ENCODE data around the gene GNMT. TPM values are rescaled to one million over a fixed set of nuclear protein-coding genes. Genes with fewer than 3 reads are reported as not detected.

GNMT gene
- total and polyA plus RNA-seq, 7 experiments from 2014 or later = 0.95 to 2.6 (median 1.1) TPM; not detected in 2

DNA sequence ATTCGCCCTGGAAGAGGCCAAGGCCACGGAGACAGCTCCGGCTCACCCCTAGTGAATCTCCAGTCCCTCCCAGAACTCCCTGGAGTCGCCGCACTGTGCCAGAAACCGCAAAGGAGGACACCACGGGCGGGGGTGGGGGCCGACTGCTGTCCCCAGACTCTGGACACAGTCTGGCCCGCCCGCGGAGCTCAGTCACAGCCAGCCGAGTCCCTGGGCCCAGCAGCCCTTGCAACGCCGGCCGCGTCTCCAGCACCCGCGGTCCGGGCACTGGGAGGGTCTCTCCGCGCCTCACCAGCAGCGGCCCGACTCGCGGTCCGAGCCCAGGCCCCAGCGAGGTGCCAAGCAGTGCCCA, 17.9 kb downstream of the GNMT start:
- Mint-ChIP-seq H3K36me3 (peaks cover 0 to 18% (median 5%) of the 10 kb centered on the region in 5 donors), H3K27me3 (no peaks in the 10 kb centered on the region), H3K4me1 (peaks cover 14 to 56% (median 45%) of the 10 kb centered on the region in 7 donors), H3K9me3 (no peaks in the 10 kb centered on the region), H3K4me3 (peak overlapping the region; percentile 77 to 94 (median 85)), H3K27ac (peak overlapping the region; percentile 75 to 92 (median 87))
- CTCF ChIA-PET = interaction anchor here (1.4 kb wide), 1 partner anchor 165 kb away, joined by 3 read pairs; no protein-coding TSS in a partner anchor
- H3K27me3 ChIP-seq (ENCODE audit: control insufficient read depth in 2 of 2, insufficient read depth in 2 of 2, low read length in 2 of 2) = no peaks in the 10 kb centered on the region
- POLR2A ChIA-PET = interaction anchor here (0.6 to 4.7 kb wide), 21 partner anchors 10 to 538 kb away, joined by 3 to 94 read pairs (median 8); partner anchors contain the start of genes BICRAL, CNPY3, CUL7 and GNMT
- DNase-seq = peak in 4 of 9 donors; percentile 13 to 33 (median 14)
- H3K36me3 ChIP-seq (ENCODE audit: control insufficient read depth in 2 of 3, insufficient read depth in 3 of 3, low read length in 3 of 3) = peaks cover 0 to 7% (median 0%) of the 10 kb centered on the region in 3 experiments
- peaks cover 27 to 30% of the 10 kb centered on the region in 2 donors for H3K4me1 ChIP-seq (ENCODE audit: control insufficient read depth in 2 of 2, insufficient read depth in 2 of 2, low read length in 2 of 2)
- H3K4me3 ChIP-seq (ENCODE audit: low read length) = peak overlapping the region; percentile 90
- intact Hi-C loops (cut with micrococcal nuclease) = loop anchor here (2.0 to 10.0 kb wide), 3 partner anchors 86 to 232 kb away; partner anchors contain the start of genes BICRAL (in 1 of the 2) and TBCC (in 1 of the 2)
- ATAC-seq = no peak
- H3K9me3 ChIP-seq (ENCODE audit: control insufficient read depth in 2 of 3, low read length in 3 of 3) = no peaks in the 10 kb centered on the region
- peak overlapping the region; percentile 85 for H3K27ac ChIP-seq (ENCODE audit: low read depth, low read length)

DNA sequence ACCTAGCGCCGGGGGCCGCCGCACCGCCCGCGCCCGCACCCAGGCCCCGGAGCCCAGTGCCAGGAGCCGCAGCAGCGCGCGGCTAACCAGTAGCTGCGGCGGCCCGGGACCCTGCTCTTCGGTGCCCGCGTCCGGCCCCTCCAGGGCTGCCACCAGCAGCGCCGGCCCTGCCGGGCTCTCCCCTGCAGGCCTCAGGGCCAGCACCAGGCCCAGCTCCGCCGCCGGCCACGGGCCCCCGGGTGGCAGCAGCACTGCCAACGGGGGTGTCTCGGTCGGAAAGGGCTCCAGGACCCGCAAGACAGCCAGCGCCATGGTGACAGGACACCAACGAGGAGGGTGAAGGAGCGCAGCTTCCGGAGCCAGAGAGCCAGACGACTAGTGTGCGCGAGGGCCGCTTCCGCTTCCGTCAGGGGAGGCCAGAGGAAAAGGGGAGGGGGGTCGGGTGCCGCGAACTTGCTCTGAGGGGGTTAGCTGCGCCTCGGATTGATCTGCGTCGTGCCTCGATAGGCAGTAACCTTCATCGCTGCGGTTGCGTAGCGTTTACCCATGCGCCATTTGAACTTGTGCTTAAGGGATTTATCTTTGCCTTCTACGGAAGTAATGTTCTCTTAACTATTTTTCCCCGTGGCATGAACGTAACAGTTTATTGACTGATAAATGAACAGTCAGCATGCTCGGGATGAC, 18.4 kb downstream of the GNMT start, which contains the start of gene PEX6:
PEX6 (minus strand) TSS at position 343 of the 684 bp plus-strand sequence; CDS start at position 312, 31 bp downstream.
- peak within 1 kb of the TSS; percentile 85 for H3K27ac ChIP-seq (ENCODE audit: low read depth, low read length)
- Mint-ChIP-seq H3K36me3 (peaks cover 0 to 13% (median 4%) of the 10 kb centered on the region in 5 donors), H3K4me1 (peaks cover 19 to 61% (median 47%) of the 10 kb centered on the region in 7 donors), H3K27me3 (no peaks in the 10 kb centered on the region), H3K4me3 (peak within 1 kb of the TSS; percentile 91 to 99 (median 94)), H3K9me3 (no peaks in the 10 kb centered on the region), H3K27ac (peak within 1 kb of the TSS; percentile 92 to 99 (median 98))
- ChIA-PET POLR2A (interaction anchor here (0.6 to 4.7 kb wide), 23 partner anchors 9 to 1110 kb away, joined by 3 to 94 read pairs (median 8); partner anchors contain the start of genes BICRAL, CNPY3, CUL7 and GNMT), CTCF (interaction anchor here (0.9 to 1.4 kb wide), 2 partner anchors 50 to 165 kb away, joined by 3 to 4 read pairs; partner anchors contain the start of gene CNPY3)
- peaks cover 30 to 32% of the 10 kb centered on the region in 2 donors for H3K4me1 ChIP-seq (ENCODE audit: control insufficient read depth in 2 of 2, insufficient read depth in 2 of 2, low read length in 2 of 2)
- ATAC-seq (peak; percentile 97), DNase-seq (peak; percentile 77 to 98 (median 93))
- intact Hi-C loops (cut with micrococcal nuclease) = loop anchor here (1.0 to 10.0 kb wide), 13 partner anchors 34 to 1058 kb away; partner anchors contain the start of genes CNPY3 (in 2 of the 2), CUL7 (in 2 of the 2), MEA1 (in 2 of the 2) and SRF (in 2 of the 2)
- peaks cover 0 to 2% (median 0%) of the 10 kb centered on the region in 3 experiments for H3K36me3 ChIP-seq (ENCODE audit: control insufficient read depth in 2 of 3, insufficient read depth in 3 of 3, low read length in 3 of 3)
- H3K9me3 ChIP-seq (ENCODE audit: control insufficient read depth in 2 of 3, low read length in 3 of 3) = no peaks in the 10 kb centered on the region
- peak within 1 kb of the TSS; percentile 90 for H3K4me3 ChIP-seq (ENCODE audit: low read length)
- no peaks in the 10 kb centered on the region for H3K27me3 ChIP-seq (ENCODE audit: control insufficient read depth in 2 of 2, insufficient read depth in 2 of 2, low read length in 2 of 2)

DNA sequence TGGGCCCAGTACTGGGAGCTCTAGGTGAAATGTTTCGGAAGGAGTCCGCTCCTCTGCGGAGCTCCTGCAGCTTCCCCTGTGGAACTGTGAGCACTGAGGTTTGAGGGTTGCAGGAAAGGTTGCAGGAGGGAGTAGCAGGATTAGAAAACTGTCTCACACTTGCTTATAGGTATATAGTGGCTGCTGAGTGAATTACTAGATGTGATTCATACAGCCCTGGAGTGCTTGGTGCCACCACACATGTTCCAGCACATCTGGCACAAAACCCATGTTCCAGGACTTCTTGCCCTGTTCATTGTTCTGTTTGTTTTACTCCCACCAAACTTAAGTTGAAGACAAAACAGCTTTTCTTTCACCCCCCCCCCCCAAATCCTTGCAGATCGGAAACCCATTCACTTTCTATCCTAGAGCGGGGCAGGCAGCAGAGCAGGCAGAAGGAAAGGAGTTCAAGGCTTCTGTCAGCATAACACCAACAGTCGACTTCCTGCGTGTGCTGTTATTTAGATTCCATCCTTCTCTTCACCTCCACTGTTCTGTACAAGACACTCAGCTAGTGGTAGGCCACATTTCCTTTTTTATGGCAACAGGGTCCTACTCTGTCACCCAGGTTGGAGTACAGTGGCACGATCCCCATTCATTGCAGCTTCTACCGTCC, 19.1 kb downstream of the GNMT start:
- Histone ChIP-seq H3K27ac (ENCODE audit: low read depth, low read length) (peak overlapping the region; percentile 85), H3K4me3 (ENCODE audit: low read length) (peak overlapping the region; percentile 90), H3K4me1 (ENCODE audit: control insufficient read depth in 2 of 2, insufficient read depth in 2 of 2, low read length in 2 of 2) (peaks cover 30 to 33% of the 10 kb centered on the region in 2 donors), H3K27me3 (ENCODE audit: control insufficient read depth in 2 of 2, insufficient read depth in 2 of 2, low read length in 2 of 2) (no peaks in the 10 kb centered on the region), H3K36me3 (ENCODE audit: control insufficient read depth in 2 of 3, insufficient read depth in 3 of 3, low read length in 3 of 3) (peaks cover 0 to 2% (median 0%) of the 10 kb centered on the region in 3 experiments), H3K9me3 (ENCODE audit: control insufficient read depth in 2 of 3, low read length in 3 of 3) (no peaks in the 10 kb centered on the region)
- Mint-ChIP-seq H3K4me3 (peak overlapping the region; percentile 91 to 99 (median 94)), H3K9me3 (no peaks in the 10 kb centered on the region), H3K27me3 (no peaks in the 10 kb centered on the region), H3K4me1 (peaks cover 20 to 66% (median 50%) of the 10 kb centered on the region in 7 donors), H3K27ac (peak overlapping the region; percentile 92 to 99 (median 98)), H3K36me3 (peaks cover 0 to 12% (median 4%) of the 10 kb centered on the region in 5 donors)
- intact Hi-C loops (cut with micrococcal nuclease) = loop anchor here (1.0 to 10.0 kb wide), 14 partner anchors 34 to 1058 kb away; partner anchors contain the start of genes CNPY3 (in 2 of the 2), CUL7 (in 2 of the 2), MEA1 (in 2 of the 2) and SRF (in 2 of the 2)
- POLR2A ChIA-PET = interaction anchor here (0.6 to 4.7 kb wide), 23 partner anchors 9 to 1110 kb away, joined by 3 to 94 read pairs (median 8); partner anchors contain the start of genes CNPY3, CUL7, GNMT and KLC4
- DNase-seq = peak in 2 of 9 donors; percentile 17 to 35
- CTCF ChIA-PET = interaction anchor here (0.9 to 1.4 kb wide), 2 partner anchors 51 to 164 kb away, joined by 3 to 4 read pairs; partner anchors contain the start of gene CNPY3
- no peak for ATAC-seq

DNA sequence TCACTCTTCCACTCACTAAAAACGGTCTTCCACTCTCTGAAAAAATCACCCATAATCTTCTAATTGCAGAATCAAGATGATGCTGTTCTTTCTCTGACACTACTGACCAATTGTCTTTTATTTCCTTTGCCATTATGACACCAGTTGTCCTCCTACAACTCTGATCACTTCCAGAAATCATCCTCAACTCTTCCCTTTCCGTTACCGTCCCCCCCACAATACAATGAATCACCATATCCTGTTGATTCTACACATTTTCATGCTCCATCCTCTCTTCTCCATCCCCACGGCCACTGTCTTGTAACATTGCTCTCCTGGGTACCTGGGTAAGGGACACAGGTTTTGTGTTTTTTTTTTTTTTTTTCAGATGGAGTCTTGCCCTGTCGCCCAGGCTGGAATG, 21.3 kb downstream of the GNMT start:
- POLR2A ChIA-PET = interaction anchor here (4.7 kb wide), 1 partner anchor 32 kb away, joined by 70 read pairs; the partner anchor contains the start of genes KLHDC3 and MEA1
- peaks cover 35 to 70% (median 60%) of the 10 kb centered on the region in 7 donors for H3K4me1 Mint-ChIP-seq
- Histone ChIP-seq H3K4me3 (ENCODE audit: low read length) (no peak overlapping the region), H3K27me3 (ENCODE audit: control insufficient read depth in 2 of 2, insufficient read depth in 2 of 2, low read length in 2 of 2) (no peaks in the 10 kb centered on the region), H3K4me1 (ENCODE audit: control insufficient read depth in 2 of 2, insufficient read depth in 2 of 2, low read length in 2 of 2) (peaks cover 43 to 51% of the 10 kb centered on the region in 2 donors), H3K36me3 (ENCODE audit: control insufficient read depth in 2 of 3, insufficient read depth in 3 of 3, low read length in 3 of 3) (peaks cover 0 to 4% (median 0%) of the 10 kb centered on the region in 3 experiments), H3K9me3 (ENCODE audit: control insufficient read depth in 2 of 3, low read length in 3 of 3) (no peaks in the 10 kb centered on the region), H3K27ac (ENCODE audit: low read depth, low read length) (peak overlapping the region; percentile 44)
- H3K36me3 Mint-ChIP-seq = peaks cover 0 to 11% (median 2%) of the 10 kb centered on the region in 5 donors
- DNase-seq (no peak), ATAC-seq (no peak)
- H3K27me3 Mint-ChIP-seq = no peaks in the 10 kb centered on the region
- H3K4me3 Mint-ChIP-seq = peak overlapping the region in 9 of 10 donors; percentile 3 to 71 (median 37)
- intact Hi-C loops (cut with micrococcal nuclease) = loop anchor here in 1 of 2 donors (5.0 kb wide), 1 partner anchor 445 kb away; the partner anchor contains the start of gene ABCC10
- peak overlapping the region; percentile 2 to 95 (median 88) for H3K27ac Mint-ChIP-seq
- no peaks in the 10 kb centered on the region for H3K9me3 Mint-ChIP-seq
- CTCF ChIA-PET = no interaction called here

- ChIA-PET CTCF (interaction anchor here (0.5 to 1.5 kb wide), 5 partner anchors 17 to 325 kb away, joined by 3 to 4 read pairs (median 3); no protein-coding TSS in a partner anchor), POLR2A (interaction anchor here (0.6 to 2.7 kb wide), 32 partner anchors 9 to 532 kb away, joined by 3 to 61 read pairs (median 4); partner anchors contain the start of genes ABCC10, BICRAL, CNPY3 and CUL7)
- H3K4me3 Mint-ChIP-seq = peak within 1 kb of the TSS; percentile 87 to 99 (median 94)
- H3K4me1 Mint-ChIP-seq = peaks cover 46 to 71% (median 68%) of the 10 kb centered on the region in 7 donors
- H3K9me3 ChIP-seq (ENCODE audit: control insufficient read depth in 2 of 3, low read length in 3 of 3) = no peaks in the 10 kb centered on the region
- ATAC-seq = peak; percentile 97
- H3K27me3 Mint-ChIP-seq = no peaks in the 10 kb centered on the region
- peaks cover 0 to 9% (median 0%) of the 10 kb centered on the region in 5 donors for H3K36me3 Mint-ChIP-seq
- intact Hi-C loops (cut with micrococcal nuclease) = loop anchor here (1.0 to 5.0 kb wide), 10 partner anchors 23 to 443 kb away; partner anchors contain the start of genes CNPY3 (in 2 of the 2), CUL7 (in 2 of the 2), KLHDC3 (in 2 of the 2) and SRF (in 2 of the 2)
- peak within 1 kb of the TSS; percentile 89 to 99 (median 95) for H3K27ac Mint-ChIP-seq
- H3K4me3 ChIP-seq (ENCODE audit: low read length) = peak within 1 kb of the TSS; percentile 64
- peaks cover 28 to 40% of the 10 kb centered on the region in 2 donors for H3K4me1 ChIP-seq (ENCODE audit: control insufficient read depth in 2 of 2, insufficient read depth in 2 of 2, low read length in 2 of 2)
- H3K9me3 Mint-ChIP-seq = no peaks in the 10 kb centered on the region
- peak within 1 kb of the TSS; percentile 95 for H3K27ac ChIP-seq (ENCODE audit: low read depth, low read length)
- peak; percentile 81 to 98 (median 97) for DNase-seq
- peaks cover 0 to 18% (median 0%) of the 10 kb centered on the region in 3 experiments for H3K36me3 ChIP-seq (ENCODE audit: control insufficient read depth in 2 of 3, insufficient read depth in 3 of 3, low read length in 3 of 3)
- H3K27me3 ChIP-seq (ENCODE audit: control insufficient read depth in 2 of 2, insufficient read depth in 2 of 2, low read length in 2 of 2) = no peaks in the 10 kb centered on the region
These were observed 23.7 kb downstream of the GNMT start, which contains the start of gene PPP2R5D for GRCh38 chr6:42984001-42984923. PPP2R5D (plus strand) TSS chr6:42984570; CDS start chr6:42984678, 108 bp downstream.
